Right kidney (tissue), 9 donors: ENCODE measurements around the gene MTHFSD.
A peak's percentile ranks its signal among the peaks of the same experiment; 100 is the strongest.
"Not testable (repeated sequence)": the region's sequence is repeated elsewhere in the genome, so short reads cannot be mapped to it uniquely, and the experiment has no call there.

Experiments used
- DNase-seq: peaks from one replicate; pipeline ENCODE4 v3.0.0-alpha.2; 2016
- long read RNA-seq, 8 donors: transcript quantifications; one replicate each; lab custom pipeline, GENCODE V29; 2026

Gene MTHFSD, protein sequence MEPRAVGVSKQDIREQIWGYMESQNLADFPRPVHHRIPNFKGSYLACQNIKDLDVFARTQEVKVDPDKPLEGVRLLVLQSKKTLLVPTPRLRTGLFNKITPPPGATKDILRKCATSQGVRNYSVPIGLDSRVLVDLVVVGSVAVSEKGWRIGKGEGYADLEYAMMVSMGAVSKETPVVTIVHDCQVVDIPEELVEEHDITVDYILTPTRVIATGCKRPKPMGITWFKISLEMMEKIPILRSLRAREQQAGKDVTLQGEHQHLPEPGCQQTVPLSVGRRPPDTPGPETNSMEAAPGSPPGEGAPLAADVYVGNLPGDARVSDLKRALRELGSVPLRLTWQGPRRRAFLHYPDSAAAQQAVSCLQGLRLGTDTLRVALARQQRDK
- long read RNA-seq, donor 1, transcript MTHFSD-219 (1 exons, 3,623 nt), result major isoform, 12 of 13 reads
- long read RNA-seq, donor 1, partial matches to known transcripts, result 0 of 13 reads
- long read RNA-seq, donor 1, other reads (novel, unspliced or antisense), result 0 of 13 reads
- long read RNA-seq, donor 2, transcript MTHFSD-219 (1 exons, 3,623 nt), result major isoform, 13 of 17 reads
- long read RNA-seq, donor 2, partial matches to known transcripts, result 0 of 17 reads
- long read RNA-seq, donor 2, other reads (novel, unspliced or antisense), result 0 of 17 reads
- long read RNA-seq, donor 3, transcript MTHFSD-219 (1 exons, 3,623 nt), result major isoform, 17 of 20 reads
- long read RNA-seq, donor 3, partial matches to known transcripts, result 0 of 20 reads
- long read RNA-seq, donor 3, other reads (novel, unspliced or antisense), result 0 of 20 reads
- long read RNA-seq, donor 4, transcript MTHFSD-219 (1 exons, 3,623 nt), result major isoform, 15 of 16 reads
- long read RNA-seq, donor 4, partial matches to known transcripts, result 0 of 16 reads
- long read RNA-seq, donor 4, other reads (novel, unspliced or antisense), result 0 of 16 reads
- long read RNA-seq, donor 5, transcript MTHFSD-219 (1 exons, 3,623 nt), result major isoform, 18 of 22 reads
- long read RNA-seq, donor 5, partial matches to known transcripts, result 0 of 22 reads
- long read RNA-seq, donor 5, other reads (novel, unspliced or antisense), result 0 of 22 reads
- long read RNA-seq, donor 6, transcript MTHFSD-219 (1 exons, 3,623 nt), result major isoform, 21 of 24 reads
- long read RNA-seq, donor 6, partial matches to known transcripts, result 0 of 24 reads
- long read RNA-seq, donor 6, other reads (novel, unspliced or antisense), result 0 of 24 reads
- long read RNA-seq, donor 7, result 0 reads
- long read RNA-seq, donor 8, transcript MTHFSD-219 (1 exons, 3,623 nt), result major isoform, 11 of 14 reads
- long read RNA-seq, donor 8, partial matches to known transcripts, result 0 of 14 reads
- long read RNA-seq, donor 8, other reads (novel, unspliced or antisense), result 0 of 14 reads

- DNase-seq, result peak; percentile 84
These were observed at the start of gene MTHFSD for GRCh38 chr16:86554917-86555703. MTHFSD (minus strand) TSS chr16:86555235; CDS start chr16:86555184, 51 bp downstream.

GRCh38 chr16:86604436-86605193 lies 49.6 kb upstream of the MTHFSD start:
- DNase-seq, result no peak

DNA sequence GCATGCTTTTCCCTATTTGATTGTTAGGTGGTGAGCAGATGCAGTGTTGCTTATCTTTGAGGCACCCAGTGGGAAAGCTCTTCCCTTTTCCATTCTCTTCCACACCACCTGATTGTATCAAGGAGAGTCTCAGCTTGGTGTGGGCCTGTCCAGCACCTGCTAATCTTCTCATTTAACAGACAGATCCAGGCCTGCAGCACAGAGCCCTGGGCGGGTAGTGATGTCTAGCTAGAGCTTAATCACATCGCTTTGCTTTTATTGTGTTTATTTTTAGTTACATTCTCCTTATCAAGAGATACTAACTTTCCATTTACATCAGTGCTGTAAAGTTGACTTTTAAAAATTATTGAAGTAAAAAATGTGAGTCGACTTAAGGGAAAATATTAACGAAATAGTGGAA lies 47.5 kb upstream of the MTHFSD start:
- no peak for DNase-seq

DNA sequence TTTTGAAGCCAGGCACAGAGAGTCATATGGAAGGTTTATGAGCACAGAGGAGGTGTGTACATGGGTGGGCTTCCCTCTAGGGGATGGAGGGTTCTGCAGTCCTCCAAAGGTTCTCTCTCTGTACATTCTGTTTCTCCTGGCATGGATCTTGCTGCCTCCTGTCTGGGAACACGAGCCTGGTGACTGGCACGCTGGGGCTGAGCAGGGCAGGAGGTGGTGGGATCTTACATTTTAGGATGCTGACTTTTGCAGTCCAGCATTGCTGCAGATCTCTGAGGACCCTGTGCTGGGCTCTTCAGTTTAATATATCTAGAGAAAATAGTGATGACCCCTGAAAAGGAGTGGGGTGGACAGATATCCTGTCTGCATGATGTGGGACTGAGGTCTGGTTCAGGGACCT lies 46.3 kb upstream of the MTHFSD start:
- DNase-seq, result no peak

DNA sequence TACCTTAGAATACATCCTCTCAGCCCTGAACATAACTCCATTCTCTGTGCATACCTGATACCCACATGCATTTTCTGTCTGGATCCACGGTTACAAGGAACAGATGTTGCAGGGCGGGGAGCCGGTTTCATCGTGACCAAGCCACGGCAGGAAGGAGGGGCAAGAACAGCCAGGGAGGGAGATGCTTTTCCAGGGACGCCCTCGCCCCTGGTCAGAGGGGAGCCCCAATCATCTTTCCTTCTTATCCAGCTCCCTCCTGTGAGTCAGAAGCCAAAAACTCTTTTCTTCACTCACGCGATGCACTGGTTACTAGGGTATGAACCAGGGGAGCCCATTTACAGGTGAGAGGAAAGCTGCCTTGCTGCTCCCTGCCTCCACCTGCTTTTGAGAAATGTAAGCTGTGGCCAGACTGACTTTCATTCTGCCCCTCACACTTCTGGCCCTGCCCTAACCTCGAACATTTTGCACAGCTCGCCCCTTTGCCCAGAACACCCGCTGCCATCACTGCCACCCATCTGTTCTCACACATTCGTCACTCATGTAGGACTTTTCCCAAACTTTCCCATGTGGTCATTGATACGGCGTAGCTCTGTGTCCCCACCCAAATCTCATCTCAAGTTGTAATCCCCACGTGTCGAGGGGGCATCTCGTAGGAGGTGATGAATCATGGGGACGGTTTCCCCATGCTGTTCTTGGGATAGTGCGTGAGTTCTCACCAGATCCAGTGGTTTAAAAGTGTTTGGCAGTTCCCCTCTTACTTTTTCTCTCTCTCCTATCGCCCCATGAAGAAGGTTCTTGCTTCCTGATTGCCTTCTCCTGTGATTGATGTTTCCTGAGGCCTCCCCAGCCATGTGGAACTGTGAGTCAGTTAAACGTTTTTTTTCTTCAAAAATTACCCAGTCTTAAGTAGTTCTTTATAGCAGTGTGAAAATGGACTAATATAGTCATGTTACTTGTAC lies 43.9 kb upstream of the MTHFSD start:
- DNase-seq, result peak; percentile 22

GRCh38 chr16:86597880-86598606 lies 43.0 kb upstream of the MTHFSD start:
- DNase-seq, result peak; percentile 31

DNA sequence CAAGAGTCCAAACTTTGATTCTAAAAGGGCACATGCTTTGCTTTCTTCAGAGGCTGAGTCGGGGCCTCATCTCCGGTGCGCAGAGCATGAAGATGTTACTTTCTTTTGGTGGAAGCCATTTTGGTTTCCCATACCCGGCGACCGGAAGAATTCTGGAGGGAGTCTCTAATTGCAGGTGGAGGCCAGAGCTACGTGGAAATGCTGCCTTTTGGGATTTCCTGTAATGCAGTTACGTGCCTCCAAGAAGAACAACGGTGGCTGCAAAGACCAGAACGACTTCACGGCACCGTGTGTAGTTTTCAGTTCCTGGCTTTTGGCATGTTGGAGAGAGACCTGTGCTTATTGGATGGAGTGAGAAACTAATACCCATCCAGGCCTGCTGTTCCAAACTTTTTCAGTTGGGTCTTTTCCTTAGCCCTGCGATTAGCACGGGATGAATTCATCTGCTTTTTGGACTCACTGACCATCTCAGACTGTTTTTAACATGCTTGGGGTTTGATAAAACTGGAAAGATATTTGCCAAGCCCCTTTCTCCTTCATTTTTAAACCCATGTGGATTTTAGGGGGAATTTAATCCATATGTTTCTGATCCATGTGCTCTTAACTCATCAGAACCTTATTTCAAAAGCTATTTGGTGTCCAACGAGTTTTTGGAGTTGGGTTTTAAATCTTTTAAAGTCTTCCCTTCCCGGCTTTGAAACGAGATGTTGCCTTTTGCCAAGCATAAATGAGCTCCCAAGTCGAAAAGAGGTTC lies 42.3 kb upstream of the MTHFSD start:
- DNase-seq, result no peak

- no peak for DNase-seq
These were observed 41.1 kb upstream of the MTHFSD start for GRCh38 chr16:86595983-86596605.

- peak; percentile 16 for DNase-seq
These were observed 39.7 kb upstream of the MTHFSD start for GRCh38 chr16:86594721-86595120.

DNA sequence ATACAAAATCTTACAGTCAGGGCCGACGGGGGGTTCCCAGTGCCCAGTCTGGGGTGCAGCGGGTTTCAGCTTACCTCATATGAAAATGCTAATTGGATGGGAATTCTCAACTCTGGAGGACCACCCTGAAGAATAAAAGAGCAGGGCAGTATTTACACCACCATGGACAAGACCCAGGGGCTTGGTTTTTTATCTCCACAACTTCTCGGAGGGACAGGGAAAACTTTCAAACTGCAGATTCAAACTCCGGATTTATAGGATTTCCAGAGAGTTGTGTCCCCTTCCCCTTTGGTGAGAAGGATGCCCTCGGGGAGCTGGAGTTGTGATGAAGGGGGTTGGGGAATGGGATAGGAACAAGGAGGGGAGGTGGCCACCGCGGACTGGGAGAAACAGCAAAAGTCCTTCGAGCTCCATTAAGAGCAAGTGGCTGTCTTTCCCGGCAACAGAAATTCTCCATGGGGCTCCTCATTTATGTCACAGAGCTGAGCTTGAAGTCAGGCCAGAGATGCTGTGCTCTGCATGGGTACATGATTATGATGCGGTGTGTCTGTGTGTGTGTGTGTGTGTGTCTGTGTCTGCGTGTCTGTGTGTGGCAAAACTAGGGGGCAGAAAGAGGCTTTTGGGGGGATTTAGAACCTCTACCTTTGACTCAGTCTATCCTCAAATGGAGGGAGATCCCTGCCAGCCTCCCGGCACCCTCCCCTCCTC lies 39.0 kb upstream of the MTHFSD start:
- peak; percentile 42 for DNase-seq

GRCh38 chr16:86591270-86591669 lies 36.2 kb upstream of the MTHFSD start:
- no peak for DNase-seq

DNA sequence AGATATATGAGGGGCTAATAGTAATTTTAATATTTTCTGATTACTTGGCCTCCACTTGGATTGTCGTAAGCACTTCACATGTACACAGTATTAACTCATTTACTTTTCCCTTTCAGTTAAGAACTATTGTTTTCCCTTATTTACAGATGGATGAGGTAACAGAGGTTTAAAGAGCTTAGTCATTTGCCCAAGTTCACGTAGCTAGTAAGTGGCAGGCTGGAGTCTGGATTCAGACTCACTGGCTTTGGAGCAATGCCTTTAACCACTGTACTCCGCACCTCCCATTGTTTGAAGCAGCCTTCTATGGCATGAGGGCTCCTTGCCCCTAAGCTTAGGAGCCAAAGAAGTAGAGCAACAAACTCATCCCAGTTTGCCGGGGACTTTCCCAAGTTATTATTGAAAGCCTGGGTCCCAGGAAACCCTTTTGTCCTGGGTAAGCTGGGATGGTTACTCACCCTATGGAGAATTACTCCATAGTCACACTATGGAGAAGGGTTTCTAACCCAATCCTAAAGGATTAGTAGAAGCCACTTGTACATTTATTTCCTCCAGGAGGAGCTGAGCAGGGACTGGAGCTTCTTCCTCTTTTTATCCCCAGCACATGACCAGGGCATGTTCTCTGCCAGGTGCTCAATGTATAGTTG lies 35.6 kb upstream of the MTHFSD start:
- DNase-seq, result no peak

DNA sequence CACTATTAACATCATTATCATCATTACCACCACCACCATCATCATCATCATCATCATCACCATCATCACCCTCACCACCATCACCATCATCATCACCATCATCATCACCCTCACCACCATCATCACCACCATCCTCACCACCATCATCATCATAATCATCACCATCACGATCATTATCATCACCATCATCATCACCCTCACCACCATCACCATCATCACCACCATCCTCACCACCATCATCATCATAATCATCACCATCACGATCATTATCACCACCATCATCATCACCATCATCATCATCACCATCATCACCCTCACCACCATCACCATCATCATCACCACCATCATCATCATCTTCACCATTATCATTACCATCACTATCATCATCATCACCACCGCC lies 32.9 kb upstream of the MTHFSD start:
- not testable (repeated sequence) for DNase-seq

- DNase-seq, result no peak
These were observed 32.5 kb upstream of the MTHFSD start for GRCh38 chr16:86587487-86587886.

GRCh38 chr16:86585821-86586611 lies 31.0 kb upstream of the MTHFSD start:
- DNase-seq, result peak; percentile 13
